Measurements from ENCODE around the gene ZBTB8A.
"Not testable (repeated sequence)": the region's sequence is repeated elsewhere in the genome, so short reads cannot be mapped to it uniquely, and the experiment has no call there.

ZBTB8A gene

GRCh38 chr1:32538887-32539583 is at the start of gene ZBTB8A:
Gene ZBTB8A (plus strand): TSS chr1:32539427. CDS start chr1:32592932, 53,505 bp downstream.
- no peak for DNase-seq

DNA sequence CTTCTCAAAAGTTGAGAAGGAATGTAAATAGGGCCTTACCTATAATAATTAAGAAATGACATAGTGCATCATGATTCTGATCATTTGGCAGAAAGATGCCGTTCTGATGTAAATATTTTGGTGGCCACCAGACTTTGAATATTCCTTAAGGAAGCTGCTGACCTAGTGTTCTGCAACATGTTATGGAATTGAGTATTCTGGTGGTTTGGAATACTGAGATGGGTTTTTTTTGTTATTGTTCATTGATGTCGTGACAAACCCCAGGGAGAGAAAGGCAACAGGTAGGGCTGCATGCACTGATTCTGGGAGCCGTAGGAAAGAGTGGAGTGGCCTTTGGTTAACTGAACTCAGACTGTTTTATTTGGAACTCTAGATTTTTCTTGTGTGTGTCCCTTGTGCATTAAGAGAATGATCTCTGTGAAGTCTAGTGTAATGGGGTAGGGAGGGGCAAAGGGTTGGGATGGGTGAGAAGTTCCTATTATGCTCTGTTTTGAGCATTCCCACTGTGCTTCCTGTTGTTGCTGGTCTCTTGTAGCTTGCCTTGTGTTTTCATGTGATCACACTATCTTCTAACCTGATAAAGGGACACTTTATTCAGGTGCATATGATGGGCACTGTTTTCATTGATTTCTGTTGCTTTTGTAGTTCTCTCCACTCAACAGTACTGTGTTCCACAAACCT is 49.3 kb upstream of the ZBTB8A start:
- DNase-seq: no peak

DNA sequence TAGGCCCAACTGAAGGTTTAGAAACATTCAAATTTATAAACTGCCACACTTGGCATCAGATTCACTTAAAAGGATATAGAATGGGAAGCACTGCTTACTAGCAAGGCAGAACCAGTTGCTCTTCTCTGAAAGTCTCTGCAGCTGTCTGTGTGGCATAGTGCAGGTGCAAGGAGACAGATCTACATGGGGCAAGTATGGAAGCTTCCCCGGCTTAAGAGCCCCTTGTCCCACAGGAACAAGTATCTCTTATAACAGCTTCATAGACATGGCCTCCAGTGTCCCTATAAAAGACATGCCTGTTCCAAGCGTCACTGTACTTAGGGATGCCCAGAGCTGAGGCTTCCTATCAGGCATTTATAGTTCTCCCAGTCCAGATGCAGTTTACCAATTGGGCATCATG is 47.8 kb upstream of the ZBTB8A start:
- no peak for DNase-seq

DNA sequence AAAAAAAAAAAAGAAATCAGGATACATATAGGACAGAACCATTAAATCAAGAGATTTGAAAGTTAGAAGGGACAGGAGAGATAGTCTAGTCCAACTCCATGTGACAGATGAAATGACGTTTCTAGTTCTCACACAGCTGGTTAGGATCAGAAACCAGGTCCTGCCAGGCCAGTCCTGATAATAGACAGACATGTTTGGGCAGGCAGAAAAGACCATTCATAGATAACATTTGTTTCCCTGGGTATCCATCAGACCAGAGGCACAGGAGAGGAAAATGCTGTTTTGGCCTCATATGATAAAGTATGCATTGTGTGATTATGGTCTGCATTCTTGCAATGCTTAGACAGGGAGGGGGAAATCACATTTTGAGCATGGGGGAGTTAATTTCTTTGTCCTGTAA is 45.0 kb upstream of the ZBTB8A start:
- no peak for DNase-seq

- no peak for DNase-seq
Measured at GRCh38 chr1:32494711-32495337, 44.4 kb upstream of the ZBTB8A start.

DNA sequence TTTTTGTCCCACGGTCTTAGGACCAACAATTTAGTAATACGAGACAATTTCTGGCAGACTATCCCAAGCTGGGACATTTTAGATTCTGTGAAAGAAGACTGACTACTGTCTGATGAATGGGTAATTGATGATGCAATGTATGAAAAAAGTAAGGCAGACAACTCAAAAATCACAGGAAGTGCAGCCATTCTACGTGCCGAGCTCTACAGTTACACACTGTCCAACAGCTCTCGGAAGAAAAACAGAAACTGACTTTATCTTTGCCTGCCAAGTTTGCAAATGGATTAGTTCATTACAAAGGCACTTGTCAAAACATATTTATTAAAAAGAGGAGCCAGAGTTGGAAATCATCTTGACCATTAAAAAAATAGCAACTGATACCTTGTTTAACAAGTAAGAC is 43.1 kb upstream of the ZBTB8A start:
- no peak for DNase-seq

- no peak for DNase-seq
Measured at GRCh38 chr1:32498751-32499150, 40.5 kb upstream of the ZBTB8A start.

DNA sequence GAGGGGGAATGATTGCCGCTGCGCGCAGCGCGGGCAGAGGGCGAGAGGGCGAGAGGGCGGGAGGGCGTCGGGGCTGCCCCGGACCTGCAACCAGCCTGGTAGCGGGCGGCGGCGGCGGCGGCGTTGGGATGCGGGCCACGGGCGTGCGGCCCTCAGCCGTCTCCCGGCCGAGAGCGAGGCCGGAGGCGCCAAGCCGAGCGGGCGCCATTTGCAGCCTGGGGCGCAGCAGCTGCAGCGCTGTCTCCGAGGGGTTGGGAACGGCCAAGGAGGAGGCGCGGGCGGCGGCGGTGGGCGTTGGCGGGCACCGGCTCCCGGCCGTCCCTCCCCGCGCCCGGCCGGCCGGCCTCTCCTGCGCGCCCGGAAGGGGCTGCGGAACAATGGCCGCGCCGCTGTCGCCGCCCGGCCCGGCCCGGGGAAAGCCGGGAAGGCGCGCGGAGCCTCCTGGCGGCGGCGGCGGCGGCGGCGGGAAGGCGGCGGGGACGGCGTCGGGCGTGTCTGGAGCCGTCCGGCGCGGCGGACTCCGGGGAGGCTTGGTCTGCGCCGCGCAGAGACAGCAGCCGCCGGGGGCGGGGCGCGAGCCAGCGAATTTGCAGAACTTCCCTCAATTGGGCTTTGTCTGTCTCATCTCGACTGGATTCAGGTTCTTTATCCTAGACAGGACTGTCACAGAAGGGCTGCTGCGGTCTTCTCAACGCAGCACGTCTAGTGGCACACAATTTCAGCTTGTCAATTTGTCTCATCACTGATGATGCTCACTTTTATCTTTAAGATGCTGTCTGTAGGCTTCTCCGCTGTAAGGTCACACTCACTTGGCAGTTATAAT is 38.6 kb upstream of the ZBTB8A start:
- DNase-seq: no peak

GRCh38 chr1:32501865-32502264 is 37.4 kb upstream of the ZBTB8A start:
- DNase-seq: no peak

DNA sequence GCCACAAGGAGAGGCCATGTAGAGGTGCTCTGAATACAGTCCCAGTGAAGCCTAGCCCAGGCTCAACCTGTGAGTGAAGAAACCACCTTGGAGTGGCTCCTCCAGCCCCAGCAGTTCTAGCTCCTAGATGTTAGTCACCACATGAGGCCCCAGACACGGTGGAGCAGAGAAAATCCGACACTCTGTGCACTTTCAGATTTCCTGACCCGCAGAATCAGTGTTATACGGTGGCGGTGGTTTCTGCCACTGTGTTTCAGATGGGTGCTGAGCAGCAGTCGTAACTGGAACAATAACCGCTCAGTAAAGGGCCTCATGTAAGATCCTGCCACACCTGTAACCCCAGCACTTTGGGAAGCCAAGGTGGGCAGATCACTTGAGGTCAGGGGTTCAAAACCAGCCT is 36.1 kb upstream of the ZBTB8A start:
- DNase-seq: no peak

- no peak for DNase-seq
Measured at GRCh38 chr1:32507021-32507420, 32.2 kb upstream of the ZBTB8A start.

DNA sequence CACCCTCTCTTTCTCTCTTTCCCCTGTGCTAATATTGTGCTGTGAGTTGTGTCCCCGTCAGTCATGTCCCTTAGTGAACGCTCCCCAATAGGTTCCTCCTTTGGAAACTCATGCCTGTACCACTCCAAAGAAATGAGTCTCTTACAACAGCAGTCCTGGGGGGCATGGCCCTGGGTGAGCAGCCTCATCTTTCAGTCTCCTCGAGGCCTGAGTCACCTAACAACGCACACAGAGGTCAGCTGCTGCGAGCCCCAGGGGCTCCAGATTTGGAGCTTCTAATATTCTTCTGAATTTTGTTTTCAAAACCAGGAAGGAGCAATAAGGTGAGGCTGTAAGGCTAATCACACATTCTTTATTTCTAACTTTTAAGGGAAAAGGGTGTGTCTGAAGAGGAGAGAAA is 30.5 kb upstream of the ZBTB8A start:
- no peak for DNase-seq

DNA sequence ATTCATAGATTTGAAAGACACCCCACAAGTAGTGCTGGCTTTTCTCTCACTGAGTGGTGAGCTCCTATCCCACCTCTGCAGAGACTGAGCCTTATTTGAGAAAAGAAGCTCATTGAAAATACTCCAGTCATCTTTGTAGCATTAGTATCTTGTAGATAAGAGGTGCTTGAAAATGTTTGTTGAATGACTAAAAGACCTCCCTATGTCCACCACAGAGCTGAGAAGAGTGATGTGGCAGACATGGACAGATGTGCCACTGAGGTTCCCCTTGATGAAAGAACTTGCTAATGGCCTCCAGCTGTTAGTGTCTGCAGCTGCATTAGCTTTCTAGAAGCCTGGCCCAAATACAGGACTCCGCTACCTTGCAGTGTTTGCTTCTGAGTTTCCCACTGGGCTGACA is 29.3 kb upstream of the ZBTB8A start:
- no peak for DNase-seq

GRCh38 chr1:32516402-32516801 is 22.8 kb upstream of the ZBTB8A start:
- DNase-seq: no peak

DNA sequence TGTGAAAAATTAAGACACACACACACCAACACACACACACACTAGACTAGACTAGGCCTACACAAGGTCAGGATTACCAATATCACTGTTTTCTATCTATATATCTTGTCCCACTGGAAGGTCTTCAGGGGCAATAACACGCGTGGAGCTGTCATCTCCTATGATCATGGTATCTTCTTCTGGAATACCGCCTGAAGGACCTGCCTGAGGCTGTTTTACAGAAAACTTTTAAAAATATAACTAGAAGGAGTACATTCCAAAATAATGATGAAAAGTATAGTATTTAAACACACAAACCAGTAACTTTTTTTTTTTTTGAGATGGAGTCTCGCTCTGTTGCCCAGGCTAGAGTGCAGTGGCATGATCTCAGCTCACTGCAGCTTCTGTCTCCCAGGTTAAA is 20.3 kb upstream of the ZBTB8A start:
- DNase-seq: no peak

- no peak for DNase-seq
Measured at GRCh38 chr1:32521165-32521564, 18.1 kb upstream of the ZBTB8A start.

DNA sequence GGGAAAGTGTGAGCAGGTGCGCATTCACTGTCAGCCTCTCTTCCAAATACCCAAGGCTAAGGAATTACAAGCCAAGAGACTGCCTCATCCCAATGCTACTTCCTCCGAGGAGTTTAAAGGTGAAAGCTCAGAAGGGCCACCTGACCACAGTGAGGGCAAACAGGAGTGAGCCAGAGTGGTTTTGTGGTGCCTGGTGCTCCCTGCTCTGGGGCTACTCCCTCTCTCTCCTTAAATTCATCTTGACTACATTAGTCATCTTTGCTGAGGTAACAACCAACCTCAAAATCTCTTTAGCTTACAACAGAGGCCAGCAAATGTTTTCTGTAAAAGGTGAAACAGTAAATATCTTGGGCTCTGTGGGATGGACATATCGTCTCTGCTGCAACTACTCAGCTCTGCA is 14.2 kb upstream of the ZBTB8A start:
- DNase-seq: no peak

DNA sequence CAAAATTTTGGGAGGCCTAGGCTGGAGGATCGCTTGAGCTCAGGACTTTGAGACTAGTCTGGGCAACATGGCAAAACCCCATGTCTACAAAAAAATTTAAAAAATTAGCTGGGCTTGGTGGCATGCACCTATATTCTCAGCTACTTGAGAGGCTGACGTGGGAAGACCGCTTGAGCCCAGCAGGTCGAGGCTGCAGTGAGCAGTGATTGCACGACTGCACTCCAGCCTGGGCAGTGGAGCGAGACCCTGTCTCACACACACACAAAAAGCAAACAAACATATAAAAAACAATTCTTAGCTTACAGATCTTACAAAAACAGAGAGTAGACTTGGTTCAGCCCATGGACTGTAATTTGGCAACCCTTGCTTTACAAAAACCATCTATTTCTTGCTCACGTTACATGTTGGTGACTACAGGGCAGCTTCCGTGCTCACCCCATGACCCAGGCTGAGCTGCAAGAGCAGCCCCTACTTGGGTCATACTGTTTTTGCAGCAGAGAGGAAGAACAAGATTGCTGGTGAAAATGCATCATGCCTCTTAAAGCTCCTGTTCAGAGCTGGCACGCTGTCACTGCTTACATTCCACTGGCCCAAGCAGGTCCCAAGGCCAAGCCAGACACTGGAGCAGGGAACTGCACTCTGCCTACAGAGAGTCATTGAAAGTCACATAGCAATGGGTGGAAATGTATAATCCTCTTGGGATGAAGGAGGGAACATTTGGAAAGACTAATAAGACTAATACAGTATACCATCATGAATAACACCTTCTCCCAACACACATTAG is 13.4 kb upstream of the ZBTB8A start:
- DNase-seq: no peak

DNA sequence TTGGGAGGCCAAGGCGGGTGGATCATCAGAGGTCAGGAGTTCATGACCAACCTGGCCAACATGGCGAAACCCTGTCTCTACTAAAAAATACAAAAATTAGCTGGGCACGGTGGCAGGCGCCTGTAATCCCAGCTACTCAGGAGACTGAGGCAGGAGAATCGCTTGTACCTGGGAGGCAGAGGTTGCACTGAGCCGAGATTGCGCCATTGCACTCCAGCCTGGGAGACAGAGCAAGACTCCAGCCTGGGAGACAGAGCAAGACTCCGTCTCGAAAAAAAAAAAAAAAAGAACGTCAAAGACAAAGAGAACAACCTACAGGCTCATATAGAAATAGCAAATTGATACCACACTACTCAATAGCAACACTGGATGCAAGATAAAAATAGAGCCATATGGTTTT is 10.7 kb upstream of the ZBTB8A start:
- DNase-seq: not testable (repeated sequence)

DNA sequence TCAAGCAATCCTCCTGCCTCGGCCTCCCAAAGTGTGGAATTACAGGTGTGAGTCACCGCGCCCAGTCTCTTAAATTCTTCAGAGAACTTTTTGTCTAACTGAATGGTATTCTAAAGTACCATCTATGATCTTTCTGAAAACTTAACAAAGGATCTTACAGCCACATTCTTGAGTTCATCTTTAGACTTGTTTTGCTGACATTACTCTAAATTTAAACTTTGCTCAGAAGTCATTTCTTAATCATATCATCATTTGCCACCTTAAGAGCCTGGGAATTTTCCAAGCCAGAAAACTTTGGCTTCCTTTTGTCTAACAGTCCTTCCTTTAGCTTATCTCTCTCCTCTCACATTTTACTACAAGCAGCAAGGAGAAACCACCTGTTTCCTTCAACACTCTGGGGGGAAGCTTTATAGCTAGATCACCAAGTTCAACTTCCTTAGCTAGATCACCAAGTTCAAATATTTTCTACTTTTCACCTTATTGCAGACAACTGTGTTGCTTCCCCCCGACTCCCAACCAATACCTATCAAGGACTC is 5.4 kb upstream of the ZBTB8A start:
- no peak for DNase-seq

DNA sequence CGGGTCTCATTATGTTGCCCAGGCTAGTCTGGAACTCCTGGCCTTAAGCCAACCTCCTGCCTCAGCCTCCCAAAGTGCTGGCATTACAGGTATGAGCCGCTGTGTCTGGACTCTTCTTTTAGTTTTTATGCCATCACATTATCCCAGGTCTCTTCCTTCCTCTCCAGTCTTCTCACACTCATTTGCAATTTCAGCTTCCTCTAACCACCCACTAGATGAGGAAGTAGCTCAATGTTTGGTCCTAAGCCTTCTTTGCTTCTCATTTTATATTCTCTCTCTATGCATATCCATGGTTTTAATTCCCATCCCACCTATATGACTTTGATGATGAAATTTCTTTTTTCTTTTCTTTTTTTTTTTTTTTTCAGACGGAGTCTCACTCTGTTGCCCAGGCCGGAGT is 3.1 kb upstream of the ZBTB8A start:
- no peak for DNase-seq

DNA sequence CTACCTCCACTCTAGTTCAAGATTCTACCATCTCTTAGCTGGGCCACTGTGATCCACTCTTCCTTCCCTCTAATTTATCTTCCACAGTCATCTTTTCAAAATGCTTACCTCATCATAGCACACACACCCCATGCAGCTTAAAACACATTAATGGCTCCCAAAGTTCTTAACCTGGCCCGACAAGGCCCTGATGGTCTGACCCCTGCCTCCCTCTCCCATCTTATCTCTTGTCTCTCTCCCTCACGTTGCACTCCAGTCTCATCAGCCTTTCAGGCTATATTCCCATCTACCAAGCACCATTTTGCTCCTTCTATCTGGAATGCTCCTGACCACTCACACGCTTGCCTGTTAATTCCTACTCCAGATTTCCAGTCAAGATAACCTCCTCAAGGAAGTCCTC is 2.5 kb upstream of the ZBTB8A start:
- DNase-seq: no peak

Data from cortex of kidney (tissue), 1 donor.